ENCODE measurements around the gene PDLIM5.

- TF ChIP-seq POLR2A (IDR thresholded peaks at IDR 0.05) (no peak), CTCF (IDR thresholded peaks at IDR 0.05) (no peak)
Measured at GRCh38 chr4:94649381-94650133, 197.8 kb downstream of the PDLIM5 start.
